ENCODE data around the gene HAUS3. TPM values are rescaled to one million over a fixed set of nuclear protein-coding genes. Genes with fewer than 3 reads are reported as not detected.

Gene HAUS3
- total RNA-seq, 1 donor from 2014 or later, result 13.0 TPM

DNA sequence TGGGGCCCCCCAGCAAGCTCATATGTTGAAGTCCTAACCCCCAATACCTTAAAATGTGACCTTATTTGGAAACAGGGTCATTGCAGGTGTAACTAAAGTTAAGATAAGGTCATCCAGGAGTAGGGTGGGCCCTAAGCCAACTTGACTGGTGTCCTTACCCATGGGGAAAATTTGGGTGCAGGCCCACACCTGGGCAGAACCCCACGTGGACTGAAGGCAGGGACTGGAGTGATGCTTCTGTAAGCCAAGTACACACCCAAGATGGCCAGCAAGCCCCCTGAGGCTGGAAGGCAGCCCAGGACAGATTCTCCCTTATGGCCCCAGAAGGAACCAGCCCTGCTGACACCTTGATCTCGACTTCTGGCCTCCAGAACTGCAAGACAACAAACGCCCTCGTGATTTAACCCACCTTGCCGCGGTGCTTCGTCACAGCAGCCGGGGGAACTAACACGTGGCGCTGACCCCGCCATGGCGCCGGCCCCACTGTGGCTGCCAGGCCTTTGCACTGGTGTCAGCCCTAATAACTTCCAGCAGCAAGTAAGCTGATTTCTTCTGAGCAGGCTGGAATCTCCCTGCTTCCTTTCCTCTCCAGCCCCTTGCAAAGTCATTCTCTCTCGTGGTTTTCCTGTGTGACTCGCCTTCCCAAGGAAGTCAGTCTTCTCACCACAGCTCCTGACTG lies 43.2 kb upstream of the HAUS3 start:
- Histone ChIP-seq H3K27me3 (no peaks in the 10 kb centered on the region), H3K4me3 (no peak overlapping the region), H3K36me3 (no peaks in the 10 kb centered on the region), H3K4me1 (no peaks in the 10 kb centered on the region), H3K27ac (no peak overlapping the region), H3K9me3 (no peaks in the 10 kb centered on the region)
- ATAC-seq, result no peak
- DNase-seq, result peak; percentile 37
- TF ChIP-seq, protein P1, sequence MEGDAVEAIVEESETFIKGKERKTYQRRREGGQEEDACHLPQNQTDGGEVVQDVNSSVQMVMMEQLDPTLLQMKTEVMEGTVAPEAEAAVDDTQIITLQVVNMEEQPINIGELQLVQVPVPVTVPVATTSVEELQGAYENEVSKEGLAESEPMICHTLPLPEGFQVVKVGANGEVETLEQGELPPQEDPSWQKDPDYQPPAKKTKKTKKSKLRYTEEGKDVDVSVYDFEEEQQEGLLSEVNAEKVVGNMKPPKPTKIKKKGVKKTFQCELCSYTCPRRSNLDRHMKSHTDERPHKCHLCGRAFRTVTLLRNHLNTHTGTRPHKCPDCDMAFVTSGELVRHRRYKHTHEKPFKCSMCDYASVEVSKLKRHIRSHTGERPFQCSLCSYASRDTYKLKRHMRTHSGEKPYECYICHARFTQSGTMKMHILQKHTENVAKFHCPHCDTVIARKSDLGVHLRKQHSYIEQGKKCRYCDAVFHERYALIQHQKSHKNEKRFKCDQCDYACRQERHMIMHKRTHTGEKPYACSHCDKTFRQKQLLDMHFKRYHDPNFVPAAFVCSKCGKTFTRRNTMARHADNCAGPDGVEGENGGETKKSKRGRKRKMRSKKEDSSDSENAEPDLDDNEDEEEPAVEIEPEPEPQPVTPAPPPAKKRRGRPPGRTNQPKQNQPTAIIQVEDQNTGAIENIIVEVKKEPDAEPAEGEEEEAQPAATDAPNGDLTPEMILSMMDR (IDR thresholded peaks at IDR 0.05), result no peak
- intact Hi-C loops (cut with DNase I), result no loop called here

DNA sequence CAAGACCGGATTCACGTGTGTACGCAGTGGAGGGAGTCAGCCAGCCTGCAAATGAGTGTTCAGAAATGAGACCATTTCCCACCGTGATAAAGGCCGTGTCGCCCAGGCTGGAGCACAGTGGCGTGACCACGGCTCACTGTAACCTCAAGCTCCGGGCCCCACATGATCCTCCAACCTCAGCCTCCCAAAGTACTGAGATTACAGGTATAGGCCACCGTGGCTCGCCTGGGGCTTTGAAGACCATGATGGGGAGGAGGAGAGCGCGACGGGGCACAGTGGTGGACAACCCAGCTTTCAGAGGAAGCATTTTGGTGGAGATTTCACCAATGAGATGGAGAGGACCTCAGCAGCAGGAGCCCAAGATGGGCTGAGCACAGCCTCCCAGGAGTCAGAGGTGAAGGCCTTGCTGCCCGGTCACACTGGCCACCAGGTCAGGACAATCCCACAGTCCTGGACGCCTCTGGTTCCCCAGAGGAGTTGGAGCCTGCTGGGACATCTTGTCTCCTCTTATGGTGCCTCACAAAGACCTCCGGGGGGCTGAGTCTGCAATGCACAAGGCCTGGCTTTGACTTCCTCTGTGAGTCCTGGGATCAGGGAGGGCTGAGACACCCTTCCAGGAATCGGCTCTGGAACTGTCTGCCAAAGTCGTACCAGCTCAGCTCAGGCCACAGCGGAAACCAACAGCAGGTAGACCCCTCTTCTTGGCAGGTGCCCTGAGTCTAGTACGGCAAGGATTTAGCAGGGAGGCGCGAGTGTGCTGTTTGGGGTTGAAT lies 42.4 kb upstream of the HAUS3 start:
- TF ChIP-seq, protein P1 (IDR thresholded peaks at IDR 0.05), result no peak
- peak; percentile 44 for DNase-seq
- Histone ChIP-seq H3K36me3 (no peaks in the 10 kb centered on the region), H3K27me3 (no peaks in the 10 kb centered on the region), H3K27ac (no peak overlapping the region), H3K9me3 (no peaks in the 10 kb centered on the region), H3K4me3 (no peak overlapping the region), H3K4me1 (no peaks in the 10 kb centered on the region)
- intact Hi-C loops (cut with DNase I), result no loop called here
- no peak for ATAC-seq

DNA sequence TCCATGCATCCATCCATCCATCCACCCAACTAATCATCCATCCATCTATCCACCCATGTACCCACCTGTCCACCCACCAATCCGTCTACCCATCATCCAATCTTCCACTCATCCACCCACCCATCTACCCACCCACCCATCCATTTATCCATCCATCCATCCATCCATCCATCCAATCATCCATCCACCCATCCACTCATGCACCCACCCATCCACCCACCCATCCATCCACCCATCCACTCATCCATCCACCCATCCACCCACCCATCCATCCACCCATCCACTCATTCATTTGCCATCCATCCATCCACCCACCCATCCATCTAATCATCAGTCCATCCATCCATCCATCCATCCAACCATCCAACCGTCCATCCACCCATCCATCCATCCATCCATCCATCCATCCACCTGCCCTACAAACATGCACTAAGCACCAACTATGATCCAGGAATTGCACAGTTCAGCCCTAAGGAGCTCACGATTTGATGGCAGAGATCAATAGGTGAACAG lies 41.3 kb upstream of the HAUS3 start:
- DNase-seq (no peak), ATAC-seq (no peak)
- Histone ChIP-seq H3K9me3 (no peaks in the 10 kb centered on the region), H3K4me1 (no peaks in the 10 kb centered on the region), H3K4me3 (no peak overlapping the region), H3K36me3 (no peaks in the 10 kb centered on the region), H3K27ac (no peak overlapping the region), H3K27me3 (no peaks in the 10 kb centered on the region)
- TF ChIP-seq, protein P1 (IDR thresholded peaks at IDR 0.05), result no peak
- intact Hi-C loops (cut with DNase I), result no loop called here

DNA sequence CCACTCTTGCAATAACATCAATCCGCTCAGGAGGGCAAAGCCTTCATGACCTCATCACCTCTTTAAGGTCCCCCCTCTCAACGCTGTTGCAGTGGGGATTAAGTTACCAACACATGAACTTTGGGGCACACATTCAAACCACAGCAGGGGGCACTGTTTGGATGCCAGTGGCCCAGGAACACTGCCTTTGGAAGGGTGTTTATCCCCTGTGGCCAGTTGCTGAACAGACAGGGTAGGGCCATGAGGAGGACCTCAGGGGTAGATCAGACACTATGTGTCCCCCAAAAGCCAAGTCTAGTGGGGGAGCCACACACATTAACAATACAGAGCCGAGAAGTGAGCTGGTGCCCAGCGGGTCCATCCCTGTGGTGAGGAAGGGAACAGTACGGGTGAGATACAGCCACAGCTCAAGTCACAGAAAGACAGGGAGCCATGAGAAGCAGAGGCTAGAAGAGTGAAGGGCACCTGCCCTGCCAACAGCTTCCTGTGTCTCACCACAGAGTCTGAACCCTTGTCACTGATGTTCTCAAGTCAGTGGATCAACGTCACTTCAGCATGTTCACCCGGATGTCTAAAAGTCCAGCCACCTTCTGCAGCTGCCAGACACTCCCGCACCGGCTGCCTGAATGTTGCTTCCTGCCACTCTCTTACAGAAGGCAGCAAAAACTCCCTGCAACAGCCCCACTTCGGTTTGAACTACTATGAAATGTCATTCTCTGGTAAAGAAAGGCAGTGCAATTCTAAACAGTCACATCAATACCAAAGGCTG lies 39.8 kb upstream of the HAUS3 start:
- TF ChIP-seq, protein P1 (IDR thresholded peaks at IDR 0.05), result no peak
- H3K9me3 ChIP-seq, result no peaks in the 10 kb centered on the region
- H3K27me3 ChIP-seq, result no peaks in the 10 kb centered on the region
- no peaks in the 10 kb centered on the region for H3K4me1 ChIP-seq
- intact Hi-C loops (cut with DNase I), result no loop called here
- DNase-seq, result no peak
- peak; percentile 55 for ATAC-seq
- H3K4me3 ChIP-seq, result no peak overlapping the region
- H3K36me3 ChIP-seq, result no peaks in the 10 kb centered on the region
- no peak overlapping the region for H3K27ac ChIP-seq

DNA sequence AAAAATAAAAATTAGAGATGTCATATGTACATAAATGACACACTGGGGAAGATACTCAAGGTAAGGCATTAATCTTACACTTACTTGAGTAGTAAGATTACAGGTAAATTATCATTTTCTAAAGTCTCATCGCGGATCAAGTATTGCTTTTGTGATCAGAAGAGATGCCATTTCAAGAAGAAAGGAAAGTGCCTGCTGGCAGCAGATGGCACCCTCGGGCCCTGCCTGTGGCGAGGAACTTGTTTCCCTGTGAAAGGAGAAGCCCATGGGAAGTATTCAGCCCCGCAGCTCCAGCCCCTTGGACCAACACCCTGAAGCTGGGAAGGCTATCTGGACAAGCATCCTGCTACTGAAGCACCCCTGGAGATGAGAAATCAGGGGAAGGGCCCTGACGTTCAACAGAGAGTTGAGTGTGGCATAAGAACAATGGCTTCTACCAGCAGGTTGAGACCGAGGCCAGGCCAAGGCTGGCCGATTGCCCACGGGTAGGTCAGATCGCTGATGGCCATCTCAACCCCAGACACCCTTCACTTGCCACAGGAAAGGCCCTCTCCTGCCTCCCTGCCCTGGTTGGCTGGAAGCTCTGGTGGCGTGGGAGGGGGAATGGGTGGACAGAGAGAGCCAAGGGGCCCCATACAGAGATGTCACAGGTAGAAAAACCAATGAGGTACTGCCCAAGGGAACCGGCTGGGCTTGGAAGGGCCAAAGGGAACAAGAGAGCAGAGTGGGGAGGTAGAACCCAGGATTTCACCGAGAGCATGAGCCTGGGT lies 38.8 kb upstream of the HAUS3 start:
- Histone ChIP-seq H3K9me3 (no peaks in the 10 kb centered on the region), H3K4me1 (no peaks in the 10 kb centered on the region), H3K36me3 (no peaks in the 10 kb centered on the region), H3K27ac (no peak overlapping the region), H3K27me3 (no peaks in the 10 kb centered on the region), H3K4me3 (no peak overlapping the region)
- DNase-seq (no peak), ATAC-seq (no peak)
- TF ChIP-seq, protein P1 (IDR thresholded peaks at IDR 0.05), result no peak
- intact Hi-C loops (cut with DNase I), result no loop called here

All from upper lobe of right lung (tissue), 1 donor.